Kidney epithelial cell (primary cell): ENCODE results near the gene STK36. TPM values are rescaled to one million over a fixed set of nuclear protein-coding genes. Genes with fewer than 3 reads are reported as not detected.

Experiments used
- DNase-seq: peaks from one replicate; pipeline ENCODE4 v3.0.0-alpha.2; 2010; ENCODE audit warnings: low read depth
- H3K27me3 ChIP-seq: 2 replicates; pipeline ENCODE4 v1.6.0; 2011; ENCODE audit warnings: low read length; ENCODE audit not compliant: control insufficient read depth, insufficient read depth
- H3K36me3 ChIP-seq: 2 replicates; pipeline ENCODE4 v1.5.1; 2011; ENCODE audit warnings: low read length; ENCODE audit not compliant: control insufficient read depth, insufficient read depth
- H3K4me3 ChIP-seq: 2 replicates; pipeline ENCODE4 v1.5.1; 2011; ENCODE audit warnings: low read depth, mild to moderate bottlenecking, control low read depth, low read length
- CTCF ChIP-seq: IDR thresholded peaks from 2 replicates; pipeline ENCODE4 v1.5.1; 2011; ENCODE audit warnings: mild to moderate bottlenecking, moderate library complexity, low read length, control low read depth, inconsistent platforms; ENCODE audit not compliant: insufficient read depth, poor library complexity, severe bottlenecking
- total RNA-seq: library from RNA; depleted of rRNA; stranded (reverse); fragments of >200 nt; gene quantifications from 2 replicates; pipeline ENCODE4 v1.2.3, GENCODE V29; 2015

Gene STK36
- total RNA-seq, 1 donor from 2014 or later, result 49.3 TPM

DNA sequence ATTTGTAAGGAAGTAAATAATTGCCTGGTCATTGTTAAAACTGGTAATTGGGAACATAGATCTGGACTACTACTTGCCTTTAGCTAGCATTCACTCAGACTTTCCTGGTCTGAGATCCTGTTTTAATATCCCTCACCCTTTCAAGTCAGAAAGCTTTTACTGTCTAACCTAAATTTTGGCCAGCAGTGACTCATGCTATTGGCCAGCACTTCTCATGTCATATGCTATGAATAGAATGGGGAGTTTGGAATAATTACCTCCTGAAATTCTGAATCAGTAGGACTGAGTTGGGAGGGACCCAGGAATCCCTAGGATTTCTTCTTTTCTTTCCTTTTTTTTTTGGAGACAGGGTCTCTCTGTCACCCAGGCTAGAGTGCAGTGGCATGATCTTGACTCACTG, 19.3 kb downstream of the STK36 start:
- no peak overlapping the region for H3K4me3 ChIP-seq
- H3K36me3 ChIP-seq, result peaks cover 2% of the 10 kb centered on the region
- no peak for TF ChIP-seq CTCF
- H3K27me3 ChIP-seq, result no peaks in the 10 kb centered on the region
- no peak for DNase-seq

DNA sequence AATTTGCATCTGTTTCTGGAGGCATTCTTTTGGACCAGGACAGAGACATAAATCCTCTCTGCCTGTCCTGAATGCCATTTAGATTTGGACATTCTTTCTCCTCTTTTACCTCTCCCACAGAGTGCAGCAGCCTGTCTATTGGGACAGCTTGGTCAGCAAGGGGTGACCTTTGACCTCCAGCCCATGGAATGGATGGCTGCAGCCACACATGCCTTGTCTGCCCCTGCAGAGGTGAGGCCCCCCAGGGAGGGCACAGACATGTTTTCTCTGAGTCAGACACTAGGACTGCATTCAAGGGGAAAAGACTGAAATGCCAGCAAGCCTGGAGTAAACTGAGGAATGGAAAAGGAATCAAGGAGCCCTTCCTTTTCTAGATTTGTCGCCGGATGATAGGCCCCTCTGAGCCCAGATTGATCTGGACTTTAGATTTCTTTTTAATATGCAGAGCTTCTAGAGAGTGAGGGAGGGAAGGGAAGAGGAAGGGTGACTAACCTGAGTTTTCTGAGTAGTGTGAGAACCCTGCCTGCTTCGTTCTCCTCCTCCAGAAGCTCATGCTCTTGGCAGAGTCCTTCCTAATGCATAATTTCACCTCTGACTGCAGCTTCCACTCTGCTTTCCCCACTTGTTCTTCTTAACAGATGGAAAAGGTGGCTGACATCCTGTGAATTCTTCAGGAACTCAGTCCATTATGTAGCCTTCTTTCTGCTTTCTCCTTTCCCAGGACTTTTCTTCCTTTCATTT, 22.7 kb downstream of the STK36 start:
- Histone ChIP-seq H3K36me3 (peaks cover 2% of the 10 kb centered on the region), H3K27me3 (no peaks in the 10 kb centered on the region), H3K4me3 (no peak overlapping the region)
- no peak for TF ChIP-seq CTCF
- DNase-seq, result no peak

- Histone ChIP-seq H3K36me3 (peaks cover 1% of the 10 kb centered on the region), H3K27me3 (no peaks in the 10 kb centered on the region), H3K4me3 (no peak overlapping the region)
- TF ChIP-seq CTCF, result no peak
- DNase-seq, result no peak
Observed at GRCh38 chr2:218698885-218699284, 27.0 kb downstream of the STK36 start.

GRCh38 chr2:218701806-218702205, 29.9 kb downstream of the STK36 start:
- DNase-seq, result no peak
- Histone ChIP-seq H3K4me3 (no peak overlapping the region), H3K36me3 (no peaks in the 10 kb centered on the region), H3K27me3 (no peaks in the 10 kb centered on the region)
- no peak for TF ChIP-seq CTCF

- H3K4me3 ChIP-seq, result no peak overlapping the region
- no peaks in the 10 kb centered on the region for H3K27me3 ChIP-seq
- no peaks in the 10 kb centered on the region for H3K36me3 ChIP-seq
- no peak for DNase-seq
- TF ChIP-seq CTCF, result no peak
Observed at GRCh38 chr2:218703341-218703740, 31.5 kb downstream of the STK36 start.

DNA sequence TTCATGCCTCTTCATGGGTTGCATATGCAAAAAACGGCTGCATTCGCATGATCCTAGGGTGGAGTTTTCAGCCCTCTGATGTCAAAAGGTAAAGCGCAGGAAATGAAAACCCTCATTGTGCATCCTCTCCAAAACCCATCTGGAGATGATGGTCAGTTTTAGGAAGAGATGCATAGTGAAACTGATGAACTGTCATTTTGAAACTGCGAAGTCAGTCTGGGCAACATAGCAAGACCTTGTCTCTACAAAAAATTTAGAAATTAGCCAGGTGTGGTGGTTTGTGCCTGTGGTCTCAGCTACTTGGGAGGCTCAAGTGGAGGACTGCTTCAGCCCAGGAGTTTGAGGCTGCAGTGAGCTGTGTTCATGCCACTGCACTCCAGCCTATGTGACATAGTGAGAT, 36.2 kb downstream of the STK36 start:
- no peak for TF ChIP-seq CTCF
- Histone ChIP-seq H3K36me3 (no peaks in the 10 kb centered on the region), H3K27me3 (no peaks in the 10 kb centered on the region), H3K4me3 (no peak overlapping the region)
- DNase-seq, result no peak
